GM13977 (cell line): ENCODE results near the gene HSPB1.

Experiments used
- DNase-seq: peaks from one replicate; pipeline ENCODE4 v3.0.0; 2012; ENCODE audit warnings: low spot score
- in situ Hi-C: fragments of 300-500 bp; cut with MboI; formaldehyde crosslinking; loops from one replicate; pipeline ENCODE4 v1.12.0; 2022; ENCODE audit warnings: low sequenced_read_pairs, low pct_unique_long_range_greater_than_20kb, mixed read lengths, inconsistent platforms; ENCODE audit not compliant: unreplicated experiment
- TF ChIP-seq, protein P1 (sequence below): IDR thresholded peaks from 2 replicates; pipeline ENCODE4 v1.5.1; 2012; ENCODE audit warnings: mild to moderate bottlenecking, control low read depth; ENCODE audit not compliant: insufficient read depth; ENCODE audit errors: extremely low read depth, missing control alignments

The HSPB1 gene

DNA sequence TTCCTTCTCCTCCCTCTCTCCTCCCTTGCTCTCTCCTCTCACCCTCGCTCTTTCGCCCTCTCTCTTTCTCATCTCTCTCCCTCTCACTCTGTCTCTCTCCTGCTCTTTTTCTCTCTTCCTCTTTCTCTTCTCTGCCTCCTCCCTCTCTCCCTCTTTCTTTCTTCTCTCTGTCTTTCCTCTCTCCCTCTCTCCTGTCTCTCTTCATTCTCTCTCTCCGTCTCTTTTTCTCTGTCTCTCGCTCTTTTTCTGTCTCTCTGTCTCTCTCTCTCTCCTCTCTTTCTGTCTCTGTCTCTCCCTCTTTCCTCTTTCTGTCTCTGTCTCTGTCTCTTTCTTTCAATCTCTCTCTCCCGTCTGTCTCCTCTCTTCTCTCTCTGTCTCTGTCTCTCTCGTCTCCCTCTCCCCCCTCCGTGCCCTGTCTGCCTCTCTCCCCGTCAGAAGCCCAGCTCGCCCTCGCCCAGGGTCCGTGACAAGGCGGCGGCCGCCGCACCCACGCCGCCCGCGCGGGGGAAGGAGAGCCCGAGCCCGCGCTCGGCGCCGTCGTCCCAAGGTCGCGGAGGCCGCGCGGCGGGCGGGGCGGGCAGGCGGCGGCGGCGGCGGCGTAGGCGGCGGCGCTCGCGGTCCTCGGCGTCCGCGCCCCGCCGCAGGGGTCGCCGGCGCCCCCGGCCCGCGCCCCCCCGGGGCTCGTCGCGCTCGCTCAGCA lies 21.3 kb upstream of the HSPB1 start:
- TF ChIP-seq, protein P1, sequence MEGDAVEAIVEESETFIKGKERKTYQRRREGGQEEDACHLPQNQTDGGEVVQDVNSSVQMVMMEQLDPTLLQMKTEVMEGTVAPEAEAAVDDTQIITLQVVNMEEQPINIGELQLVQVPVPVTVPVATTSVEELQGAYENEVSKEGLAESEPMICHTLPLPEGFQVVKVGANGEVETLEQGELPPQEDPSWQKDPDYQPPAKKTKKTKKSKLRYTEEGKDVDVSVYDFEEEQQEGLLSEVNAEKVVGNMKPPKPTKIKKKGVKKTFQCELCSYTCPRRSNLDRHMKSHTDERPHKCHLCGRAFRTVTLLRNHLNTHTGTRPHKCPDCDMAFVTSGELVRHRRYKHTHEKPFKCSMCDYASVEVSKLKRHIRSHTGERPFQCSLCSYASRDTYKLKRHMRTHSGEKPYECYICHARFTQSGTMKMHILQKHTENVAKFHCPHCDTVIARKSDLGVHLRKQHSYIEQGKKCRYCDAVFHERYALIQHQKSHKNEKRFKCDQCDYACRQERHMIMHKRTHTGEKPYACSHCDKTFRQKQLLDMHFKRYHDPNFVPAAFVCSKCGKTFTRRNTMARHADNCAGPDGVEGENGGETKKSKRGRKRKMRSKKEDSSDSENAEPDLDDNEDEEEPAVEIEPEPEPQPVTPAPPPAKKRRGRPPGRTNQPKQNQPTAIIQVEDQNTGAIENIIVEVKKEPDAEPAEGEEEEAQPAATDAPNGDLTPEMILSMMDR, result no peak
- no peak for DNase-seq
- in situ Hi-C loops, result no loop called here

DNA sequence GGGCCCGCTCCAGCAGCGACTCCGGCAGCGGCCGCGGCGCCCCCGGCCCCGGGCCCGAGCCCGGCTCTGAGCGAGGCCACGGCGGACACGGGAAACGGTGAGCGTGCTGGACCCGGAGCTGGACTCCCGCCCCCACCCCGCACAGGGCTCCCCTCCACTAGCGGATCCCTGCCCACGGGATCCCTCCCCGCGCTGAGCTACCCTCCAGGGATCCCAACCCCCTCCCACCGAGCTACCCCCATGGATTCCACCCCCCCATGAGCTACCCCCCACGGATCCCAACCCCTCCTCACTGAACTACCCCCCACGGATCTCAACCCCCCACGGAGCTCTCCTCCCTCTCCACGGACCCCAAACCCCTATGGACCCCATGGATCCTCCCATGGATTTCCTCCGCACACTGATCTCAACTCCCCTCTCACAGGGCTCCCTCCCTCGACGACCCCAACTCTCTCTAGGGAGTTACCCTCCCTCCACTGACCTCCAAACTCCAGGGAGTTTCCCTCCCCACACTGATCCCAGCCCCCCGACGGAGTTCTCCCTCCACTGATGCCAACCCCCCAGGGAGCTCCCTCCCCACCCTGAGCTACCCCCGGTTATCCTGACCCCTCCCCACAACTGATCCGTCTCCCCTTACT lies 20.6 kb upstream of the HSPB1 start:
- in situ Hi-C loops, result no loop called here
- TF ChIP-seq, protein P1, result no peak
- DNase-seq, result no peak

DNA sequence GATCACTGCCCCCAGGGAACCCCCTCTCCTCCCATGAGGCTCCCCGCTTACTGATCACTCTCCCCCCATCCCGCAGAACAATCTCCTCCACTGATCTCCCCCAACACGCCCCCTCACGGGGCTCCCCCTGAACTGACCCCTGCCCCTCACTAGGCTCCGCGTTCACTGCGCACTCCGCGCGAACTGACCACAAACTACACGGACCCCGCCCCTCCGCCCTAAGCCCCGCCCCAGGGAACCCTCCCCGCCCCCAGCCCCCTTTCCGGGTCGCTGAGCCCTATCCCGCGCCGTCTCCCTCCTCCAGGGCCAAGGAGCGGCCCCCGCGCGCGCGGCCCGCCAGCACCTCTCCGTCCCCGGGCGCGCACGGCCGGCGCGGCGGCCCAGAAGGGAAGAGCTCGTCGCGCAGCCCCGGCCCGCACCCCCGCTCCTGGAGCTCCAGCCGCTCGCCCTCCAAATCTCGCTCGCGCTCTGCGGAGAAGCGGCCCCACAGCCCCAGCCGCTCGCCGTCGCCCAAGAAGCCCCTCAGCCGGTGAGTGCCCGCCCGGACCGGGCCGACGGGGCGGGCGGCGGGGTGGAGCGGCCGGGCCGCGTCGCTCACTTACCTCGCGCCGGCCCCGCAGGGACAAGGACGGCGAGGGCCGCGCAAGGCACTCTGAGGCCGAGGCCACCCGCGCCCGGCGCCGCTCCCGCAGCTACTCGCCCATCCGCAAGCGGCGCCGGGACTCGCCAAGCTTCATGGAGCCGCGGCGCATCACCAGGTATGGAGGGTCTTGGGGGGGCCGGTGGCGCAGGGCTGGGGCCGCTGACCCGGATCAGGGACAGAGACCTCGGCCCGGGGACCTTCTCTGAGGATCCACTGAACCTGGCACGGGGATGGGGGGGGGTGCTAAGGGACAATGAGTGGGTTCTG lies 19.9 kb upstream of the HSPB1 start:
- in situ Hi-C loops, result no loop called here
- no peak for DNase-seq
- TF ChIP-seq, protein P1, result no peak

DNA sequence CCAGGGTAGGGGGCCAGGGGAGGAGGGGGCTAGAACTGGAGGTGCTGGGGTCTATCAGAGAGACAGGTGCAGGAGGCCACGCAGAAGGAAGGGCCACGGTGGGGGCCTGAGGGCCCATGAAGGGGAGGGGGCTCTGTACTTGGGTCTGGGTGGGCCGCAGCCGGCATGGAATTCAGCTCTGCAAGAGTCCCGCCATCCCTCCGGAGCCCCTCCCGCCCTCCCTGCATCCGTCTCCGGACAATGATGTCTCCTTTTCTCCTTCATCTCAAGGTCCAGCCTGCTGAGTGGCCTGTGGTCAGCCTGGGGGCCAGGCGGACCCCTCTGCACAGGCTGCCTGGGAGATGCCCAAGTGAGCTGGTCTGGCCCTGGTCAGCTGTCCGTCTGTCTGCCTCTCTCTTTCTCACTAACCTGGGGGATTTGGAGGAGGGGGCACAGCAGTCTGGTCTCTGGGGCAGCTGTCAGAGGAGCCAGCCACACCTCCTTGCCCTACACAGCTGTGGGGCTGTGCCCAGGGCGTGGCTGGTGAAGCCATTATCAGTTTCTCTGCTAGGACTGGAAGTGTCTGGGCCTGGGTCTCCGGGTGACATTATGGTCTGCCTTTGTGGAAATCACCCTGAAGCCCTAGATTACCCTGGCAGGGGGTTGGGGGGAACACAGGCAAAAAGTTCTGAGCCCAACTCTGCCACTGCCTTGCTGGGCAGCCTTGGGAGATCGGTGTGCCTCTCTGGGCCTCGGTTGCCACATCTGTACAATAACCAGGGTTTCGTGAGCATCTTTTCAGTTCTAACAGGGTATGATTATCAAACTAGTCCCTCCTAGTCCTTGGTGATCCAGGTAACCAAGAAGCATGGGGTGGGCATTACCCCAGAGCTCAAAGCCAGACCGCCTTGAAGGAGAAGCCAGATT lies 19.0 kb upstream of the HSPB1 start:
- in situ Hi-C loops, result no loop called here
- no peak for DNase-seq
- TF ChIP-seq, protein P1, result no peak

DNA sequence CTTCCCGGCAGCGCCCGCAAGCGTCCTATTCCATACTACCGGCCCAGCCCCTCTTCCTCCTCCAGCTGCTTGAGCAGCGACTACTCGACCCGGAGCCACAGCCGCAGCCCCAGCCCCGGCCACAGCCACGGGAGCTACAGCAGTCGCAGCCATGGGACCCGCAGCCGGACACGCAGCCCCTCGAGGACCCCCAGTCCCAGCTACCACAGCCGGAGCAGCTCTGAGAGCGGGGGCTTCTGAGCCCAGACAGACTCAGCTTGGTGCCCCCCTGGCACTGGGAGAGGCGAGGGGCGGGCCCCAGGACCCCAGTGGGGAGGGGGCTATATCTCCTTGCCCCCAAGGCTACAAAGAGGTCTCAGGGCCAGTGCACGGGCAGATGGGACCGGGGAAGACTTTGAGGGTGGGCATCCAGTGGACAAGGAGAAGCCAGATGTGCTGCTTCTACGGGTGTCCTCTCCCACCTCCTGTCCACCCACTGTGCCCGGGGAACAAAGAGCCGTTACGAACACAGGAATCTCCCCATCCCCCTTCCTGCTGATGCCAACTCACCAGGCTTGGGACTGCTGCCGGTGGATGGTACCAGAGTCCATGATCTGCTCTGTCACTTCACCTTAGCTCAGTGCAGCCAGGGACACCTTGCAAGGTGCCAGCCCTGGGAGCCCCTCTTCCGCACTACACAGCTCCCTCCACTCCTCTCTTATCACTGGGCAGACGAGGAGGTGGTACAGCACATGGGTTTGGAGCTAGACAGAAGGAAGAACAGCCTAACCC lies 16.7 kb upstream of the HSPB1 start:
- TF ChIP-seq, protein P1, result no peak
- in situ Hi-C loops, result no loop called here
- no peak for DNase-seq
